BE2C (cell line): ENCODE results near the gene CCNL2.
A peak's percentile ranks its signal among the peaks of the same experiment; 100 is the strongest.
"Not testable (repeated sequence)": the region's sequence is repeated elsewhere in the genome, so short reads cannot be mapped to it uniquely, and the experiment has no call there.

Experiments used
- DNase-seq: peaks from one replicate; pipeline ENCODE4 v3.0.0-alpha.2; 2020
- H3K27me3 ChIP-seq: fragments of 250-450 bp; sonication (Bioruptor Pico); 2 replicates; pipeline ENCODE4 v1.5.1; 2020; ENCODE audit warnings: mild to moderate bottlenecking
- H3K36me3 ChIP-seq: fragments of 250-450 bp; sonication (Bioruptor Pico); 2 replicates; pipeline ENCODE4 v1.5.1; 2020; ENCODE audit warnings: mild to moderate bottlenecking
- H3K4me1 ChIP-seq: fragments of 250-450 bp; sonication (Bioruptor Pico); 2 replicates; pipeline ENCODE4 v1.5.1; 2020
- H3K4me3 ChIP-seq: 2 replicates; pipeline ENCODE4 v1.5.1; 2011; ENCODE audit warnings: low read depth, low read length
- H3K9me3 ChIP-seq: fragments of 250-450 bp; sonication (Bioruptor Pico); 2 replicates; pipeline ENCODE4 v1.5.1; 2020
- TF ChIP-seq, protein P1 (sequence below): IDR thresholded peaks from 2 replicates; pipeline ENCODE4 v1.5.1; 2012; ENCODE audit warnings: mild to moderate bottlenecking, low read depth, low read length

CCNL2 gene

DNA sequence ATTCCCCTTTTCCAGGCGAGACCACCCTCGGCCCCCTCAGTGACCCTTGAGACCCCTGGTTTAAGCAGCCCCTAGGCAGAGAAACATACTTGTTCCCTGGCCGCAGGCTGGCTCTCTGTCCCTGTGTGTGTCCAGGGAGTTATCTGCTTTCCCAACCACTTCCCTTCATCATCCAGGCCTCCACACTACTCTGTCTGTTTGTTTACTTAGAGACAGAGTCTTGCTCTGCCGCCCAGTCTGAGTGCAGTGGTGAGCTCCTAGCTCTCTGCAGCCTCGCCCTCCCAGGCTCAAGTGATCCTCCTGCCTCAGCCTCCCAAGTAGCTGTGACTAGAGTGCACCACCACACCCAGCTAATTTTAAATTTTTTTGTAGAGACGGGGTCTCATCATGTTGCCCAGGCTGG lies 30.5 kb upstream of the CCNL2 start:
- Histone ChIP-seq H3K4me3 (no peak overlapping the region), H3K9me3 (no peaks in the 10 kb centered on the region), H3K4me1 (peaks cover 38% of the 10 kb centered on the region), H3K36me3 (no peaks in the 10 kb centered on the region), H3K27me3 (no peaks in the 10 kb centered on the region)
- TF ChIP-seq, protein P1, sequence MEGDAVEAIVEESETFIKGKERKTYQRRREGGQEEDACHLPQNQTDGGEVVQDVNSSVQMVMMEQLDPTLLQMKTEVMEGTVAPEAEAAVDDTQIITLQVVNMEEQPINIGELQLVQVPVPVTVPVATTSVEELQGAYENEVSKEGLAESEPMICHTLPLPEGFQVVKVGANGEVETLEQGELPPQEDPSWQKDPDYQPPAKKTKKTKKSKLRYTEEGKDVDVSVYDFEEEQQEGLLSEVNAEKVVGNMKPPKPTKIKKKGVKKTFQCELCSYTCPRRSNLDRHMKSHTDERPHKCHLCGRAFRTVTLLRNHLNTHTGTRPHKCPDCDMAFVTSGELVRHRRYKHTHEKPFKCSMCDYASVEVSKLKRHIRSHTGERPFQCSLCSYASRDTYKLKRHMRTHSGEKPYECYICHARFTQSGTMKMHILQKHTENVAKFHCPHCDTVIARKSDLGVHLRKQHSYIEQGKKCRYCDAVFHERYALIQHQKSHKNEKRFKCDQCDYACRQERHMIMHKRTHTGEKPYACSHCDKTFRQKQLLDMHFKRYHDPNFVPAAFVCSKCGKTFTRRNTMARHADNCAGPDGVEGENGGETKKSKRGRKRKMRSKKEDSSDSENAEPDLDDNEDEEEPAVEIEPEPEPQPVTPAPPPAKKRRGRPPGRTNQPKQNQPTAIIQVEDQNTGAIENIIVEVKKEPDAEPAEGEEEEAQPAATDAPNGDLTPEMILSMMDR = no peak
- DNase-seq = no peak

DNA sequence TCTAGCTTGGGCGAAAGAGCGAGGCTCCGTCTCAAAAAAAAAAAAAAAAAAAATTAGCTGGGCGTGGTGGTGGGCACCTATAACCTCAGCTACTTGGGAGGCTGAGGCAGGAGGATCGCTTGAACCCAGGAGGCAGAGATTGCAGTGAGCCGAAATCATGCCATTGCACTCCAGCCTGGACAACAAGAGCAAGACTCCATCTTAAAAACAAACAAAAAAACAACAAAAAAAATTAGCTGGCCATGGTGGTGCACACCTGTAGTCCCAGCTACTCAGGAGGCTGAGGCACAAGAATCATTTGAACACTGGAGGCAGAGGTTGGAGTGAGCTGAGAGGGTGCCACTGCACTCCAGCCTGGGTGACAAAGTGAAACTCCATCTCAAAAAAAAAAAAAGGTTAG lies 29.8 kb upstream of the CCNL2 start:
- peaks cover 32% of the 10 kb centered on the region for H3K4me1 ChIP-seq
- not testable (repeated sequence) for DNase-seq

DNA sequence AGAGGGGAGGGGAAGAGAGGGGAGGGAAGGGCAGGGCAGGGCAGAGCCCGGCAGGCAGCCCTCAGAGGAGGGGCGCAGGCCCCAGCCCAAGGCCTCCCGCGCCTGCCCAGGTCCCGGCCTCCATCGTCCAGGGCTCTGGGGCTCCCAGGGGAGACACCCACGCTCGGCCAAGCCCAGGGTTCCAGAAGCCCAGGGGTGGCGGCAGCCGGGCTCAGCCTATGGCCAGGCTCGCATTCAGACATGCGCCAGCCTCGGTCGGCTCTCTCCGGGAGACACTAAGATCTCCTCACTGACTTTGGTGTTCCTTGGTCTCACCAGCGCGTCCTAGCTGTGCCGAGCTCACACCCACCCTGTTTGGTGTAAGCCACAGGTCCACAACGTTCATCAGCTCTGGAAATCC lies 29.0 kb upstream of the CCNL2 start:
- H3K36me3 ChIP-seq = no peaks in the 10 kb centered on the region
- H3K4me1 ChIP-seq = peaks cover 24% of the 10 kb centered on the region
- no peaks in the 10 kb centered on the region for H3K9me3 ChIP-seq
- peak; percentile 17 for DNase-seq
- H3K27me3 ChIP-seq = no peaks in the 10 kb centered on the region
- TF ChIP-seq, protein P1 = no peak
- no peak overlapping the region for H3K4me3 ChIP-seq

More for the DNA sequence above, 29.8 kb upstream of the CCNL2 start:
- not testable (repeated sequence) for H3K9me3 ChIP-seq, H3K4me3 ChIP-seq, H3K27me3 ChIP-seq, H3K36me3 ChIP-seq

DNA sequence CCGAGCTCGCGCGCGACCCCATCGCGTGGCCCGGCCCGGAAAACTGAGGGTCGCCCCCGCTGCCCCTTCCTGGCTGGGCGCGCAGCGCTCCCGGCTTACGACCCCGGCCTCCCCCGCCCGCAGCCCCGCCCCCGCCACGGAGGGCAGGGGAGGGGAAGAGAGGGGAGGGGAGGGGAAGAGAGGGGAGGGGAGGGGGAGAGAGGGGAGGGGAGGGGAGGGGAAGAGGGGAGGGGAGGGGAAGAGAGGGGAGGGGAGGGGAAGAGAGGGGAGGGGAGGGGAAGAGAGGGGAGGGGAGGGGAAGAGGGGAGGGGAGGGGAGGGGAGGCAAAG lies 28.6 kb upstream of the CCNL2 start:
- Histone ChIP-seq H3K4me1 (peaks cover 20% of the 10 kb centered on the region), H3K27me3 (no peaks in the 10 kb centered on the region), H3K4me3 (0 out of 2 replicates have a peak overlapping the region, but pooled peaks have one; percentile 6), H3K36me3 (no peaks in the 10 kb centered on the region), H3K9me3 (no peaks in the 10 kb centered on the region)
- TF ChIP-seq, protein P1 = no peak
- no peak for DNase-seq

DNA sequence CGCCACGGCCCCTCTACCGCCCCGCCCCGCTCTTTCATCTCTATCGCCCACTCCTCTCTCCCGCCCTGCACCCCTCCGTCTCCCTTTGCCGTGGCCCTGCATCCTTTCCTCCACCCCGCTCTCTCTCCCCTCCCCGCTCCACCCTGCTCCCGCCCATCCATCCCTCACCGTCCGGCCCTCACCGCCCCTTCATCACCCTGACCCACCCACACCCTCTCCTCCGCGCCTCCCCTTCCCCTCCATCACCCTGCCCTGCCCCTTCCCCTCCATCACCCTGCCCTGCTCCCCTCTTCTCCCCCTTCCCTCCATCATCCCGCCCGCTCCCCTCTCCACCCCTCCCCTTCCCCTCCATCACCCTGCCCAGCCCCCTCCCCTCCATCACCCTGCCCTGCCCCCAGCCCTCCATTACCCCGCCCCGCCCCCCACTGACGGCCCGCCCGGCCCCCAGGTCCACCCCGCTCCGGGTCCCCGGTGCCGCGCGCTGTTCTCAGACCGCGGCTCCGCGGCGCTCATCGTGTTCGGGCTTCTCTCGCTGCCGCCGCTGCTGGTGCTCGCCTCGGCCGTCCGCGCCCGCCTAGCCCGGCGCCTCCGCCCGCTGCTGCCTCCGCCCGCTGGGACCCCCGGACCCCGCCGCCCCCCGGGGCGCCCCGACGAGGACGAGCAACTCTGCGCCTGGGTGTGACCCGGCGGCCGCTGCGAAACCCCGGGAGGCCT lies 28.1 kb upstream of the CCNL2 start:
- peak; percentile 37 for DNase-seq
- H3K9me3 ChIP-seq = no peaks in the 10 kb centered on the region

DNA sequence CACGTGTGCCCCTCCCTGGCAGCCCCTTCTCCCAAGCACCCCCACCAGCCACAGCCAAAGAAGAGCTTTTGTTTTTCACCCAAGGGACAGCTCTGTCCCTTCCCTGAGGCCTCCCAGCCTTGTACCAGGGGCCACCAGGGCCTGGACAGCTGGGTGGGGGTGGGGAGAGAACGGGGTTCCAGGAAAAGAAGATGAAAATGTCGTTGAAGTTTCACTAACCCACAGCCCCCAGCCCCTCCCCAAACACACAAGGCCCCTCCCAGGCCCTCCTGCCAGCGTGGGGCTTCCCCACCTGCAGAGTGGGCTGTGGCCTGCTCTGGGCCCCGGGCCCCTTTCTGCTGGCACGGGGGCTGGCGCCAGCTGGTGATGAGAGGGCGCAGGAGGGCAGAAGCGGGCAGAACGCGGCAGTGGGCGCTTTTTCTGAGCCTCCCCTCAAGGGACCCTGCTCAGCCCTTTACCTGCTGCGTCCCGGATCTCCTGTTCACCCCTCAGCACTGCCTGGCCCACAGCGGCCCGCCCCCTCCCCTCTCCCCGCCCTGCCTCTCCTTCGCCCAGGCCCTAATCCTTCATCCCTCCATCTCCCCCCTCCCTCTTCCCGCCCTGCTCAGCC lies 27.5 kb upstream of the CCNL2 start:
- Histone ChIP-seq H3K4me3 (no peak overlapping the region), H3K36me3 (no peaks in the 10 kb centered on the region), H3K27me3 (no peaks in the 10 kb centered on the region), H3K9me3 (no peaks in the 10 kb centered on the region), H3K4me1 (peaks cover 9% of the 10 kb centered on the region)
- TF ChIP-seq, protein P1 = no peak
- no peak for DNase-seq

More for the DNA sequence above, 28.1 kb upstream of the CCNL2 start:
- Histone ChIP-seq H3K36me3 (no peaks in the 10 kb centered on the region), H3K4me3 (0 out of 2 replicates have a peak overlapping the region, but pooled peaks have one; percentile 6), H3K27me3 (no peaks in the 10 kb centered on the region), H3K4me1 (peaks cover 15% of the 10 kb centered on the region)
- TF ChIP-seq, protein P1 = no peak
